ENCODE data around the gene TLE3. TPM values are rescaled to one million over a fixed set of nuclear protein-coding genes. Genes with fewer than 3 reads are reported as not detected.

Gene TLE3
- total and polyA plus RNA-seq, 2 of the 13 experiments (the other 11 are each of a cell fraction or from before 2014, with no cell fraction given): 11.9 to 13.8 TPM

DNA sequence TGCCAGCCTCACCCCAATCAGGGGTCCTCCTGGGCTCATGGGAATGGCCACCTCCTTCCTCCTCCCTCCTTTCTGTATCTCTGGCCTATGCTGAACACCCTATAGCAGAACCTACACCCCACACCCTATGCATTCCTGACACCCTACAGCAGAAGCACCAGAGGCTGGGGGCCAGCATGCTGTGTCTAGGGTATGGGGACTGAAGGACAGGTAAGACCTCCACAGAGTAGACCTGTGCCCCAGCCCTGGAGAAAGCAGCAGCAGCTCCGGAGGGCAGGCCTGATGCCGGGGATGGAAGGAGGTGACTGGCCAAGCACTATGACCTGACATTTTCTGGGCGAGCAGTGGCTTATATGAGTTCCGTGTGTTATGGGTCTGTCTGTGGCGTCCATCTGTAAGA is 66.9 kb downstream of the TLE3 start:
- Histone ChIP-seq H3K27me3 (ENCODE audit: control insufficient read depth in 1 of 2, insufficient read depth in 2 of 2, low read length in 2 of 2) (peaks cover 5 to 79% of the 10 kb centered on the region in 2 experiments; a peak in 4 of 5 replicates), H2AFZ (ENCODE audit: low read length) (no peak overlapping the region), H3K9ac (ENCODE audit: insufficient read depth, low read depth, low read length) (no peak overlapping the region), H3K4me1 (ENCODE audit: insufficient read depth, low read length) (no peaks in the 10 kb centered on the region), H3K36me3 (replicated peaks in 1 of 2; ENCODE audit: control insufficient read depth in 1 of 2, insufficient read depth in 2 of 2, low read length in 2 of 2) (no peaks in the 10 kb centered on the region), H3K9me3 (ENCODE audit: low read length) (no peaks in the 10 kb centered on the region), H3K4me2 (ENCODE audit: low read depth, low read length) (no peak overlapping the region), H3K4me3 (replicated peaks in 1 of 3; ENCODE audit: insufficient read depth in 1 of 3, low read depth in 2 of 3, low read length in 3 of 3) (no peak overlapping the region), H3K79me2 (ENCODE audit: insufficient read depth, low read length) (no peaks in the 10 kb centered on the region), H3K27ac (ENCODE audit: extremely low read length, insufficient read depth, low read length) (no peak overlapping the region), H4K20me1 (ENCODE audit: insufficient read depth, low read length) (peaks cover 4% of the 10 kb centered on the region; the same call in 1 of the 2 replicates)
- intact Hi-C loops (cut with micrococcal nuclease; ENCODE audit: unreplicated experiment) (no loop called here), in situ Hi-C loops (cut with HindIII; ENCODE audit: extremely low pct_ligation_motif_present, low pct_unique_long_range_greater_than_20kb) (no loop called here)
- ChIA-PET POLR2A (no interaction called here), CTCF (ENCODE audit: low intra/inter-chr PET ratio, low total read pairs) (no interaction called here)
- FAIRE-seq: no peak
- DNase-seq (ENCODE audit: low spot score): no peak
- no peak for ATAC-seq
- 7% methylated on average over 3 of the region's 5 CpGs for WGBS (ENCODE audit: low lambda C conversion rate)
- no TSS peak for BruUV-seq (replicated peaks)
- TF ChIP-seq SRY (CRISPR knock-in tag; IDR thresholded peaks at IDR 0.05) (no peak), SIX4 (CRISPR knock-in tag; IDR thresholded peaks at IDR 0.05) (no peak), ZFP41 (CRISPR knock-in tag; IDR thresholded peaks at IDR 0.05; ENCODE audit: borderline replicate concordance) (no peak), NPAS2 (CRISPR knock-in tag; IDR thresholded peaks at IDR 0.05; ENCODE audit: borderline replicate concordance) (no peak), REL (CRISPR knock-in tag; conservative IDR thresholded peaks at IDR 0.05) (no peak), KMT2B (CRISPR knock-in tag; IDR thresholded peaks at IDR 0.05) (no peak), FOXP1 (IDR thresholded peaks at IDR 0.05) (no peak), FOXP1 (CRISPR knock-in tag; IDR thresholded peaks at IDR 0.05) (no peak), TGIF2 (CRISPR knock-in tag; IDR thresholded peaks at IDR 0.05) (no peak), TFE3 (CRISPR knock-in tag; IDR thresholded peaks at IDR 0.05) (no peak), HMG20A (CRISPR knock-in tag; IDR thresholded peaks at IDR 0.05; ENCODE audit: borderline replicate concordance) (no peak), ELF3 (CRISPR knock-in tag; IDR thresholded peaks at IDR 0.05) (no peak), MEIS2 (CRISPR knock-in tag; IDR thresholded peaks at IDR 0.05) (no peak), SRSF1 (optimal IDR thresholded peaks at IDR 0.05; ENCODE audit: low read depth, low read length) (no peak), ZNF407 (CRISPR knock-in tag; IDR thresholded peaks at IDR 0.05; ENCODE audit: not compliant biosample characterization) (no peak), ZNF124 (CRISPR knock-in tag; IDR thresholded peaks at IDR 0.05) (no peak), FOXO4 (CRISPR knock-in tag; conservative IDR thresholded peaks at IDR 0.05) (no peak)
